T follicular helper cell (primary cell): ENCODE results near the gene POLR3A.
"Not testable (repeated sequence)": the region's sequence is repeated elsewhere in the genome, so short reads cannot be mapped to it uniquely, and the experiment has no call there.

Source experiments
- DNase-seq: peaks from one replicate; pipeline ENCODE4 v3.0.0-alpha.2; 2020; ENCODE audit warnings: low read depth

POLR3A gene

DNA sequence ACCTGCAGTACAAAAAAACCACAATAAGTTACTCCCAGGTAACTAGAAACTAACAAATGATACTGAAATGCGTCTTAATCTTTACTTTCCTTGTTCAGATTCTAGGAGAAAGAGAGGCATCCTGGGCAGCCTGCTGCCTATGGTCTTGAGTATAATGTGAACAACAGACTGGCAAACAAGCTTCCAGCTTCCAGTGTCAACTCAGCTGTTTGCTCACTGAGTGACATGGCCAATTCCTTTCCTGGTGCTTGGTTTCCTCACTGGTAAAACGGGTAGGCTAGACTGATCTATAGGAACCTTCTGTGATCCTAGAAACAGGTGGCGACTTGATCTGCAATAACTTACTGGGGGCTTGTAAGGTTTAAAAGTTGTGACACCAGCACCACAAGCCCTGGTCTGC lies 10.1 kb downstream of the POLR3A start:
- DNase-seq, result no peak

GRCh38 chr10:78017856-78018255 lies 11.5 kb downstream of the POLR3A start:
- no peak for DNase-seq

- no peak for DNase-seq
Measured at GRCh38 chr10:78015546-78015945, 13.8 kb downstream of the POLR3A start.

DNA sequence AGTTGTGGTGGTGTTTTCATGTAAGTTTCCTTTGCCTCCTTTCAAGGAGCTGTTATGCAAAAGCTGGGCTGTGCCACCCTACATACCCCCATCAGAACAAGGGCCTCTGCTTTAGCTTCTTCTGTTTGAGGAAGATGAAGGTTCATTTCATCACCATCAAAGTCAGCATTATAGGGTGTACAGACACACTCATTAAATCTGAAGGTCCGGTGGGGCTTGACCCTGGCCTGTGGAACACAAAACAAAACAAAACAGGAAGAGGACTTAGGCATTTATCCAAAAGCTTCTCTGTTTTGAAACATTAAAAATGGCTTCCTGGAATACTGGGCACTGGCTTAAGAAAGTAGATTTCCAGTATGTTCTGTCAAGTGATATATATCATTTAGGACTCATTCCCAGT lies 15.8 kb downstream of the POLR3A start:
- DNase-seq, result no peak

DNA sequence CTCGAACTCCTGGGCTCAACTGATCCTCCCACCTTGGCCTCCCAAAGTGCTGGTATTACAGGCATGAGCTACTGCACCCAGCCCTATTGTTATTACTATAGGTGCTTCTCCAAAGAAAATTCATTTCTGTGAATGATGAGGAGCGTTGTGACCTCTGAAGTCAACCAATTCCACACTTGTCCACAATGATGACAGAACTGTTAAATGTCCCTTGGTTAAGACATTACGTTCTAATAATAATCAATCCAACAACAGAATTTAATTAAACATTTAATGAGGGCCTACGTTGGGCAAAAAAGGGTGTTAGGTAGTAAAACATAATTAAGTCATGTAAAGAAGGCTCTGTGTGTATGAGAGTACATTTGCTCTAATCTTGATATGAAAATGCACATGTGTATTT lies 18.2 kb downstream of the POLR3A start:
- no peak for DNase-seq

- no peak for DNase-seq
Measured at GRCh38 chr10:78010278-78010677, 19.0 kb downstream of the POLR3A start.

GRCh38 chr10:78009662-78010061 lies 19.7 kb downstream of the POLR3A start:
- DNase-seq, result no peak

GRCh38 chr10:78007172-78007571 lies 22.1 kb downstream of the POLR3A start:
- no peak for DNase-seq

DNA sequence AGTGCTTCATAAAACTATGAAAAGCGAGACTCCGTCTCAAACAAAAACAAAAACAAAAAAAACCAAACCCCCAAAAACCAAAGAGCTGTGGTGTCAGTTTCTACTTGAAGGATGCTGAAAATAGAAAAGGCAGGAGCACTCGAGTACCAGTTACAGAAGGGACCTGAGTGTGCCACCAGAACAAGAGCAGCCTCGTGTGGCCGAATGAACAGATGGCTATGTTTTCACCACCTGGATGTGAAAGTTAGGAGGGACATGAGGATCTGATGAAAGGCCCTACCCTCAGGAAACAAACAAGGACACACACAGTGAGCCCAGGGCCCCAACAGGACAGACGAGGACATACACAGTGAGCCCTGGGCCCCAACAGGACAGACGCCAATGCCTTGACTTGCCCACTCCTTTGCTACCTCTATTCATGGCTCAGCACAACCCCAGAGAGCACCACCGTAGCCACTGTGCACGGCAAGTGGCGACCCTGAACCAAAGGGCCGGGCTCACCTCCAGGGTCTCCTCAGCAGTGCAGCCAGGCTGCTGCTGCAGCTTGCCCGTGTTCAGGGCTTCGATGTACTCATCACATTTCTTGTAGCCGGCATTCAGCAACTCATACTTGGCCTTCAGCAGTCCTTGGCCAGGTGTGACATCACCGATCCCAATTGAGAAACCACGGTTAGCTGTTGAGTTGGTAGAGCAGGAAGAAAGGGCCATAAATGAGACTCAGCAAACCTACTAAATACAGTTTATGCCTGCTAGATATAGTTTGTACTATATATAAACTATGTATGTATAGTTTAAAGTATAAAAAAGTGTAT lies 24.9 kb downstream of the POLR3A start:
- no peak for DNase-seq

GRCh38 chr10:78002541-78003288 lies 26.6 kb downstream of the POLR3A start:
- DNase-seq, result no peak

GRCh38 chr10:78000956-78001472 lies 28.3 kb downstream of the POLR3A start:
- no peak for DNase-seq

DNA sequence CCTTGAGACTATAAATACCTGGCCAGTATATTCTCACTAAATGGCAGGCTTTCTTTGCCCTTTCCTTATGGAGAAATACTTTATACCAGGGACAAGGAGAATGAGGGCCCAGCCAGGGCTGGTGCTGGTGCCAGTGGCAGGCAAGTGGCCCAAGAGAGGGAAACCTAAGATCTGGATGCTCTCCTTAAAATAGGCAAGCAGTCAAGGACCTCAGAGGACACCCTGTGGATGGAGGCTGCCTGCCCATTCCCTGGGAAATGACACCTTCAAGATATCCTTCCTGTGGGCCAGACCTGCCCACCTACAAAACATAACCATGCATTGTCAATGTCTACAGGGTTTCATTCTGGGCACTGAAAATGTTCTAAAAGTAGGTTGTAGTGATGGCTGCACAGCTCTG lies 29.1 kb downstream of the POLR3A start:
- no peak for DNase-seq

- not testable (repeated sequence) for DNase-seq
Measured at GRCh38 chr10:77998780-77999179, 30.5 kb downstream of the POLR3A start.

- no peak for DNase-seq
Measured at GRCh38 chr10:77993620-77994019, 35.7 kb downstream of the POLR3A start.

DNA sequence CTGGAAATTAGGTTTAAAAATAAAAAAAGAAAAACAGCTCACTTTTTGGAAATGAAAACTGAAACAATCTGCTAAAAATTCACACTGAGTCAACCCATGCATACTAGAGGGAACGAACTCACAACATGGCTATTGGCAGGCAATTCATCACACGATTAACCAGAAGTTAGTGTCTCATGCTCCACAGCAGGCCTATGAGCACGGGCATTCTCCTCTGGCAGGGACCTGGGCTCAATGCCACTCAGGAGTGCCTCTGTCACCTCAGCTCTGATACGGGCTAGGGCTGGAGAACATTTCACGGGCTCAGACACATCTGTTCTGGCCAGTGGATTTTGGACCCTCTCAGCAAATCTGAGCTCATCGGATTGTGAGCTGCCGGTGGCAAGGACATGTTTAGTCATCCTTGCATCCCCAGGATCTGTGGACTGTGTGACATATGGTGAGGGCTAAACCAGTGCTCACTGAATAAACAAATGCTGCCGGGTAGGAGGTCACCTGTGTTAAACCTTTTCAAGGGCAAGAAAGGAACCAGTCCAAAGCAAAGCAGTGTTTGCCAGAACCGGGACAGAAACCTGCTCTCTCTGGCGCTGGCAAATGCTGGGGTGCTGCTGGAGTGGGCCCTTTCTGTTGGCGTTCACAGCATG lies 40.1 kb downstream of the POLR3A start:
- DNase-seq, result no peak

DNA sequence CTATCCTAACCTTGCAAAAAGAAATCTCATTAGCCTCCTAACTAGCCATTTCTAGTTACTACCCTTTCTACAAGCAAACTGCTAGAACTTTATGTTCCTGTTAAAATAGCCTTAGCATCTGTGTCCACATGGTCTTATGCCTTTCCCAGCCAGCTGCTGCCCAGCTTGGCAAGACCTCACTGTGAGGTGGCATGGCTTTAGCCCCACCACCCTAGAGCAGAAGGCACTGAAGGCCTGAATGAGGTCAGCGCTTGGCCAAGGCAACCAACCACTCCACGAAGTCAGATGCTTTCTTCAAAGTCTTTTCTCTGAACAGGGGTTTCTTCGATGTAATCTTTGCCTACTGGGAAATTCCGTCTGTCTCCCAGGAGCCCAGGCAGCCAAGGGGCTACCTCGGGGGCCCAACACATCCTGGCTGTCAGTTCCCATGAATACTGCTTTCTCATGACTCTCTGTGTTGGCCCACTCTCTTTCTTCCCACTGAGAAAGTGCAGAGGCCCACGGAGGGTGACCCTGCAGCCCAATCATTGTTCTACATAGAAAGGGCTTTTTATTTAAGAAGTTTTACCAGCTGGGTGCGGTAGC lies 41.6 kb downstream of the POLR3A start:
- no peak for DNase-seq

DNA sequence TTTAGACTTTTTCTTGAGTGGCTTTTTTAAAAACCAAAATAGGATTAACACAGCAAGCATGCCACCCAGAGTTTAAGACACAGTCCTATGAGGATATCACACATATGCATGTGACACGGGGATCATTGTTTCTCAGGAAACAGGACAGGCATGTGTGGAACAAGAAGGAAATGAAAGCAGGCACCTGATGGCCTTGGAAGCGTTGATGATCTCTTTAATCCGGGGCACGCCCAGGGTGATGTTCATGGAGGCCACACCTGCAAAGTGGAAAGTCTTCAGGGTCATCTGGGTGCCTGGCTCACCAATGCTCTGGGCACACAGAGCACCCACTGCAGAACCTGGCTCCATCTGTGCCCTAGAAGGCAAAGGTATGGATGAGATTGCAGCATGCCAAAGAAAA lies 44.3 kb downstream of the POLR3A start:
- no peak for DNase-seq

DNA sequence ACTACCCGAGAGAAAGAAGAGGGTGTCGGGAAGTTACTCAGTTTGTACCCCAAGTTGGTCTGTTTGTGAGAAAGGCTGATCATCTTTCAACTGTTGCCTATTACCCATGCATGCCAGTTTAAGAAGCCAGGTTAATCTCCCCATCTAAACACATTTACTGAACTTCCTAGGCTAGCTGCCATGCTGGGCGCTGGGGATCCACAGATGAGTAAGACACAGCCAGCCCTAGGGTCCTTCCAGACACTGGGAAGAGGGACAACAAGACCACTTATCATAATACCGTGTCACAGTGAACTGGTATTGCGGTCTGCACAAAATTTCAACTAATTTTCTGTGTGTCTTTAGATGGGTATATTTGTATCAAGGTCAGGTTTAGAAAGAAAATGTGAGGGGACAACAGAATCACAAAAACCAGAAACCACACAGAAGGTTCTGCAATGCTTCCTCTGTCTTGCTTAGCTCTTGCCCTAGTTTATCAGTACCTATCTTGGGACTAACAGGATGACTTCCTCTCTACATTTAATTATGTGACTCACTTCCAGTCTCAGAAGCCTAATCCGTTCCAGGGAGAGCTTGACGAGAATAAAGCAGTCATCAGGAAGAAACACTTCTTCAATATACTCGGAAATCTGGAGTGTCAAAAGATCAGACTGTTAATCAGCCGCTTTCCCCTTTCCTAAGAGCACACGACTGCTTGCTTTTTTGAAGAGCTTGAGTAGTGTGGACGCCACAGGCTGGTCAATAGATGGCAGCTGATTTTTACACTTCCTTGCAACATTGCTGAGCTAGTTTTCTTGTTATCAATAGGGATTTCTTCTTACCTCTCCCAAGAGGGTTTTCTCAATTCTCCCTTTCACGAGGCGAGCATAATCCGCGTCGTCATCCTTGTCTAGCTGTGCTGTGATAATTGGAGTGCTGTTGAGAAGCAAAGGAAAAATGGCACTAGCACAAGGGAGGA lies 45.7 kb downstream of the POLR3A start:
- no peak for DNase-seq

DNA sequence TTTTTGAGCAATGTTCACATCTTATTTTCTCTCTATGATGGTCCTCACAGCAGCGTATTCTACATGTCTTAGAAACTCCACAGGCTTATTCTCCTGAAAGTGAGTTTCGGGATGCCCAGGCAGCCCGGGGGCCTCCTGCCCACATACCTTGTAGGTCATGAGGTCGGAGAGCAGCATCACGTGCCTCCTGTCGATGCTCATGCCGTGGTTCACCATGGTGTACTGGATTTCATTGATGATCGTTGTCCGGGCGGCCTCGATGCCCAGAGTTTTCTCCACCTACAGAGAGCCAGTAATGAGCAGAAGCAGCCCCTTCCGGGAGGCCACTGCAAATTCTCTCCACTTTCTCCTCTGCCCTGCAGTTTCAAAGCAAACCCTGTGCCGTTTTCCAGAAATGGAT lies 48.0 kb downstream of the POLR3A start:
- DNase-seq, result no peak

- DNase-seq, result no peak
Measured at GRCh38 chr10:77979221-77979620, 50.1 kb downstream of the POLR3A start.

DNA sequence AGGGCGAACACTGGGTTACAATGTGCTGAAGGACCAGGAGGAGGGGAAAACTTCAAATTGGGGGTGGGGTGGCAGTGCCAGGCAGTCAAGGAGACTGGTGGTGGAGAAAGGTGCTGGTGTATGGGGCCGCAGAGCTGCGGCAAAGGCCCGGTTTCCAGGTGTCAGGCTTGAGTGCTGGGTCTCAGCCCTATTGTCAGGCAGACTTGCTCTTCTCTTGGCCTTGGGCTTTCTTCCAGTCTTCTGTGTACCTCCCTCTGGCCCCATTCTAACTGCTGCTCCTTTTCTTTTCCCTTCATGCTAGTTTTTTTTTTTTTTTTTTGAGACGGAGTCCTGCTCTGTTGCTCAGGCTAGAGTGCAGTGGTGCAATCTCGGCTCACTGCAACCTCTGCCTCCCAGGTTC lies 51.0 kb downstream of the POLR3A start:
- DNase-seq, result no peak
